Nephron (organoid): ENCODE data around the gene LCN2.
"Not testable (repeated sequence)": the region's sequence is repeated elsewhere in the genome, so short reads cannot be mapped to it uniquely, and the experiment has no call there.

ENCODE experiments used
- H3K27ac Mint-ChIP-seq, 3 experiments: 2 replicates each; pipeline ENCODE4 v1.8.0; 2020; ENCODE audit warnings: mixed read lengths in 3 of 3, mild to moderate bottlenecking in 2 of 3, moderate library complexity in 1 of 3
- H3K27me3 Mint-ChIP-seq: 2 replicates; pipeline ENCODE4 v1.8.0; 2021; ENCODE audit warnings: low read depth, mild to moderate bottlenecking, moderate library complexity, mixed read lengths
- H3K36me3 Mint-ChIP-seq: 2 replicates; pipeline ENCODE4 v1.8.0; 2020; ENCODE audit warnings: low read depth, mixed read lengths
- H3K4me1 Mint-ChIP-seq: 2 replicates; pipeline ENCODE4 v1.8.0; 2020; ENCODE audit warnings: mixed read lengths
- H3K4me3 Mint-ChIP-seq, 3 experiments: 2 replicates each; pipeline ENCODE4 v1.8.0; 2020; ENCODE audit warnings: mild to moderate bottlenecking in 3 of 3, mixed read lengths in 3 of 3, moderate library complexity in 2 of 3
- H3K9me3 Mint-ChIP-seq: 2 replicates; pipeline ENCODE4 v1.8.0; 2020; ENCODE audit warnings: mixed read lengths
- CTCF ChIP-seq, 3 experiments: fragments of 200-600 bp; sonication (generic); IDR thresholded peaks; one replicate each; pipeline ENCODE4 v1.5.0; 2021; ENCODE audit warnings: antibody characterized with exemption in 3 of 3; ENCODE audit not compliant: unreplicated experiment in 3 of 3

The LCN2 gene

GRCh38 chr9:128128836-128129590, 20.2 kb upstream of the LCN2 start:
- peak overlapping the region; percentile 94 to 99 (median 96) for H3K27ac Mint-ChIP-seq
- H3K36me3 Mint-ChIP-seq: no peaks in the 10 kb centered on the region
- peaks cover 2% of the 10 kb centered on the region for H3K9me3 Mint-ChIP-seq
- no peaks in the 10 kb centered on the region for H3K27me3 Mint-ChIP-seq
- H3K4me1 Mint-ChIP-seq: peaks cover 39% of the 10 kb centered on the region
- peak overlapping the region; percentile 96 to 98 (median 98) for H3K4me3 Mint-ChIP-seq
- no peak for TF ChIP-seq CTCF (IDR thresholded peaks at IDR 0.05; ENCODE audit: unreplicated experiment in 3 of 3)

GRCh38 chr9:128129976-128130590, 19.2 kb upstream of the LCN2 start:
- H3K9me3 Mint-ChIP-seq, H3K27me3 Mint-ChIP-seq, H3K36me3 Mint-ChIP-seq: not testable (repeated sequence)
- Mint-ChIP-seq H3K4me3 (peak overlapping the region; percentile 80 to 90 (median 90)), H3K27ac (peak overlapping the region; percentile 80 to 95 (median 85)), H3K4me1 (peaks cover 39% of the 10 kb centered on the region)
- TF ChIP-seq CTCF (IDR thresholded peaks at IDR 0.05; ENCODE audit: unreplicated experiment in 3 of 3): peak; percentile 37 to 48 (median 44)

GRCh38 chr9:128130651-128131050, 18.6 kb upstream of the LCN2 start:
- H3K9me3 Mint-ChIP-seq, H3K27me3 Mint-ChIP-seq, H3K36me3 Mint-ChIP-seq: not testable (repeated sequence)
- H3K4me3 Mint-ChIP-seq: peak overlapping the region; percentile 37 to 54 (median 54)
- H3K4me1 Mint-ChIP-seq: peaks cover 39% of the 10 kb centered on the region
- peak overlapping the region in 2 of 3 experiments; percentile 80 to 95 for H3K27ac Mint-ChIP-seq

GRCh38 chr9:128131346-128131745, 17.9 kb upstream of the LCN2 start:
- Mint-ChIP-seq H3K4me3 (peak overlapping the region; percentile 15 to 64 (median 38)), H3K4me1 (peaks cover 32% of the 10 kb centered on the region), H3K27ac (peak overlapping the region in 2 of 3 experiments; percentile 81 to 84)
- H3K27me3 Mint-ChIP-seq, H3K9me3 Mint-ChIP-seq, H3K36me3 Mint-ChIP-seq: not testable (repeated sequence)

GRCh38 chr9:128132139-128132538, 17.1 kb upstream of the LCN2 start:
- Mint-ChIP-seq H3K4me3 (peak overlapping the region in 1 of 3 experiments; percentile 12), H3K27ac (peak overlapping the region; percentile 73 to 84 (median 81)), H3K4me1 (peaks cover 37% of the 10 kb centered on the region)
- not testable (repeated sequence) for H3K27me3 Mint-ChIP-seq, H3K9me3 Mint-ChIP-seq, H3K36me3 Mint-ChIP-seq

GRCh38 chr9:128135561-128135960, 13.7 kb upstream of the LCN2 start:
- peaks cover 39% of the 10 kb centered on the region for H3K4me1 Mint-ChIP-seq
- not testable (repeated sequence) for H3K36me3 Mint-ChIP-seq, H3K27ac Mint-ChIP-seq, H3K9me3 Mint-ChIP-seq, H3K27me3 Mint-ChIP-seq, H3K4me3 Mint-ChIP-seq

GRCh38 chr9:128136816-128137793, 12.1 kb upstream of the LCN2 start:
- Mint-ChIP-seq H3K4me3 (peak overlapping the region in 1 of 3 experiments; percentile 24), H3K4me1 (peaks cover 37% of the 10 kb centered on the region), H3K9me3 (peaks cover 2% of the 10 kb centered on the region), H3K27me3 (peaks cover 3% of the 10 kb centered on the region), H3K27ac (peak overlapping the region; percentile 32 to 69 (median 56)), H3K36me3 (no peaks in the 10 kb centered on the region)
- TF ChIP-seq CTCF (IDR thresholded peaks at IDR 0.05; ENCODE audit: unreplicated experiment in 3 of 3): no peak
